OCI-LY1 (cell line): ENCODE results near the gene POLE.

Experiments
- H2AFZ ChIP-seq: fragments of 200-600 bp; sonication (generic), shearing (Covaris generic); 2 replicates; pipeline ENCODE4 v1.6.0; 2014; ENCODE audit warnings: antibody characterized with exemption, mild to moderate bottlenecking, low read length
- H3F3A ChIP-seq: fragments of 200-600 bp; sonication (generic), shearing (Covaris generic); 2 replicates; pipeline ENCODE4 v1.6.0; 2014; ENCODE audit warnings: mild to moderate bottlenecking, antibody characterized with exemption, low read length, moderate library complexity; ENCODE audit not compliant: insufficient read depth
- H3K27ac ChIP-seq: fragments of 200-600 bp; sonication (generic); 2 replicates; pipeline ENCODE4 v1.5.1; 2014; ENCODE audit warnings: low read length, mixed run types, mild to moderate bottlenecking, low read depth; ENCODE audit not compliant: poor library complexity, severe bottlenecking
- H3K27me3 ChIP-seq: fragments of 200-600 bp; sonication (generic); 2 replicates; pipeline ENCODE4 v1.6.0; 2014; ENCODE audit warnings: antibody characterized with exemption, mild to moderate bottlenecking, low read length, moderate library complexity; ENCODE audit not compliant: insufficient read depth
- H3K36me3 ChIP-seq: fragments of 200-600 bp; sonication (generic); 2 replicates; pipeline ENCODE4 v1.6.1; 2014; ENCODE audit warnings: mild to moderate bottlenecking, antibody characterized with exemption, low read length, moderate library complexity, mixed read lengths; ENCODE audit not compliant: insufficient read depth
- H3K4me1 ChIP-seq: fragments of 200-600 bp; sonication (generic); 2 replicates; pipeline ENCODE4 v1.5.1; 2014; ENCODE audit warnings: mild to moderate bottlenecking, low read length, moderate library complexity; ENCODE audit not compliant: insufficient read depth, severe bottlenecking
- H3K4me2 ChIP-seq: fragments of 200-600 bp; sonication (generic), shearing (Covaris generic); 2 replicates; pipeline ENCODE4 v1.6.1; 2014; ENCODE audit warnings: low read length
- H3K4me3 ChIP-seq: fragments of 200-600 bp; sonication (generic); 2 replicates; pipeline ENCODE4 v1.5.1; 2014; ENCODE audit warnings: low read length, low read depth, mild to moderate bottlenecking, mixed read lengths; ENCODE audit not compliant: poor library complexity, severe bottlenecking
- H3K79me2 ChIP-seq: fragments of 200-600 bp; shearing (Covaris generic); 2 replicates; pipeline ENCODE4 v1.6.1; 2016; ENCODE audit warnings: mixed run types, low read length, mixed read lengths; ENCODE audit not compliant: insufficient read depth
- H3K9ac ChIP-seq: fragments of 200-600 bp; sonication (generic), shearing (Covaris generic); 2 replicates; pipeline ENCODE4 v1.6.1; 2014; ENCODE audit warnings: mild to moderate bottlenecking, low read length, mixed read lengths
- H3K9me2 ChIP-seq: fragments of 200-600 bp; sonication (generic), shearing (Covaris generic); 2 replicates; pipeline ENCODE4 v1.6.1; 2014; ENCODE audit warnings: low read depth, mild to moderate bottlenecking, low read length, mixed read lengths
- H3K9me3 ChIP-seq: fragments of 200-600 bp; shearing (Covaris generic); 2 replicates; pipeline ENCODE4 v1.6.1; 2014; ENCODE audit warnings: low read length, mixed read lengths
- H4K20me1 ChIP-seq: fragments of 200-600 bp; sonication (generic), shearing (Covaris generic); 2 replicates; pipeline ENCODE4 v1.6.0; 2016; ENCODE audit warnings: mild to moderate bottlenecking, low read length; ENCODE audit not compliant: insufficient read depth
- EZH2 ChIP-seq: fragments of 200-600 bp; sonication (generic), shearing (Covaris generic); IDR thresholded peaks from 2 replicates; pipeline ENCODE4 v1.8.0; 2017; ENCODE audit warnings: borderline replicate concordance, mixed run types, mild to moderate bottlenecking, antibody characterized with exemption, low read length, moderate library complexity, mixed read lengths
- TF ChIP-seq, protein P1 (sequence below): fragments of 200-600 bp; sonication (generic), shearing (Covaris generic); IDR thresholded peaks from 2 replicates; pipeline ENCODE4 v1.5.1; 2017; ENCODE audit warnings: mild to moderate bottlenecking, antibody characterized with exemption, low read length, moderate library complexity, mixed read lengths

Gene POLE

DNA sequence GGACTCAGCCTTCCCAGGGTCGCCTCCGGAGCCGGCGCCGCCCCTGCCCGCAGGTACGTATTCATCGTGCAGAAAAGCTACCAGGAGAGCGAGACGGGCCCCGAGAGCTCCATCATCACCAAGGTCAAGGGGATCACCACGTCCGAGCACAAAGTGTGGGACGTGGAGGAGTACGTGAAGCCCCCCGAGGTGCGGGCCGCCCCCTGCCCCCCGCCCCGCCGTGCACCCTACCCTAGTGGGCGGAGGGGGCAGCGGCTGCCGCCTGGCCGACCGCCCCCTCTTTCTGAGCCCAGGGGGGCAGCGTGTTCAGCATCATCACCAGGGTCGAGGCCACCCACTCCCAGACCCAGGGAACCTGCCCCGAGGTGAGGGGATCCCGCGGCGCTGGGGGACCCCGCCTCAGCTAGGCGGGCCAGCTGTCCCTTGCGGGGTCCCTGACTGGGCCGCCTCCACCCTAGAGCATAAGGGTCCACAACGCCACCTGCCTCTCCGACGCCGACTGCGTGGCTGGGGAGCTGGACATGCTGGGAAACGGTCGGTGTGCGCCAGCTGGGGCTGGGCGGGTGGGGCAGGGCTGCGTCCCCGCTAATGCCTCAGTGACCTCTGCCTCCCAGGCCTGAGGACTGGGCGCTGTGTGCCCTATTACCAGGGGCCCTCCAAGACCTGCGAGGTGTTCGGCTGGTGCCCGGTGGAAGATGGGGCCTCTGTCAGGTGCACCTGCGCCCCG lies 67.6 kb downstream of the POLE start:
- Histone ChIP-seq H3K4me3 (no peak overlapping the region), H3K36me3 (peaks cover 12% of the 10 kb centered on the region), H3K27ac (no peak overlapping the region), H3K79me2 (no peaks in the 10 kb centered on the region), H4K20me1 (no peaks in the 10 kb centered on the region), H3K9me2 (no peaks in the 10 kb centered on the region), H2AFZ (no peak overlapping the region), H3K27me3 (no peaks in the 10 kb centered on the region), H3F3A (no peaks in the 10 kb centered on the region), H3K4me1 (no peaks in the 10 kb centered on the region), H3K9me3 (0 out of 2 replicates have a peak, but pooled peaks cover 3% of the 10 kb centered on the region), H3K4me2 (no peak overlapping the region), H3K9ac (no peak overlapping the region)
- TF ChIP-seq, protein P1, sequence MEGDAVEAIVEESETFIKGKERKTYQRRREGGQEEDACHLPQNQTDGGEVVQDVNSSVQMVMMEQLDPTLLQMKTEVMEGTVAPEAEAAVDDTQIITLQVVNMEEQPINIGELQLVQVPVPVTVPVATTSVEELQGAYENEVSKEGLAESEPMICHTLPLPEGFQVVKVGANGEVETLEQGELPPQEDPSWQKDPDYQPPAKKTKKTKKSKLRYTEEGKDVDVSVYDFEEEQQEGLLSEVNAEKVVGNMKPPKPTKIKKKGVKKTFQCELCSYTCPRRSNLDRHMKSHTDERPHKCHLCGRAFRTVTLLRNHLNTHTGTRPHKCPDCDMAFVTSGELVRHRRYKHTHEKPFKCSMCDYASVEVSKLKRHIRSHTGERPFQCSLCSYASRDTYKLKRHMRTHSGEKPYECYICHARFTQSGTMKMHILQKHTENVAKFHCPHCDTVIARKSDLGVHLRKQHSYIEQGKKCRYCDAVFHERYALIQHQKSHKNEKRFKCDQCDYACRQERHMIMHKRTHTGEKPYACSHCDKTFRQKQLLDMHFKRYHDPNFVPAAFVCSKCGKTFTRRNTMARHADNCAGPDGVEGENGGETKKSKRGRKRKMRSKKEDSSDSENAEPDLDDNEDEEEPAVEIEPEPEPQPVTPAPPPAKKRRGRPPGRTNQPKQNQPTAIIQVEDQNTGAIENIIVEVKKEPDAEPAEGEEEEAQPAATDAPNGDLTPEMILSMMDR: no peak
- no peak for TF ChIP-seq EZH2

DNA sequence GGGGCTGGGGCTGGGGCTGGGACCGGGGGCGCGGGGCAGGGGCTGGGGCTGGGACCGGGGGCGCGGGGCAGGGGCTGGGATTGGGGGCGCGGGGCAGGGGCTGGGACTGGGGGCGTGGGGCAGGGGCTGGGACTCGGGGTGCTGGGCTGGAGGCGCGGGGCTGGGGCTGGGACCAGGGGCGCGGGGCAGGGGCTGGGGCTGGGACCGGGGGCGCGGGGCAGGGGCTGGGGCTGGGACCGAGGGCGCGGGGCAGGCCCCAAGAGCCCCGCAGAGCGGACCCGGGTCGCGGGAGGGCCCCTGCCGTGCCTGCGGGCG lies 68.1 kb downstream of the POLE start:
- Histone ChIP-seq H3K9ac (no peak overlapping the region), H3K9me2 (no peaks in the 10 kb centered on the region), H3K36me3 (peaks cover 7% of the 10 kb centered on the region; the same call in 1 of the 2 replicates), H3K9me3 (0 out of 2 replicates have a peak, but pooled peaks cover 3% of the 10 kb centered on the region), H3F3A (no peaks in the 10 kb centered on the region), H3K4me1 (no peaks in the 10 kb centered on the region), H3K79me2 (no peaks in the 10 kb centered on the region), H4K20me1 (no peaks in the 10 kb centered on the region), H3K4me2 (no peak overlapping the region), H3K4me3 (no peak overlapping the region), H3K27me3 (no peaks in the 10 kb centered on the region), H2AFZ (no peak overlapping the region), H3K27ac (no peak overlapping the region)
- TF ChIP-seq, protein P1: no peak
- no peak for TF ChIP-seq EZH2

DNA sequence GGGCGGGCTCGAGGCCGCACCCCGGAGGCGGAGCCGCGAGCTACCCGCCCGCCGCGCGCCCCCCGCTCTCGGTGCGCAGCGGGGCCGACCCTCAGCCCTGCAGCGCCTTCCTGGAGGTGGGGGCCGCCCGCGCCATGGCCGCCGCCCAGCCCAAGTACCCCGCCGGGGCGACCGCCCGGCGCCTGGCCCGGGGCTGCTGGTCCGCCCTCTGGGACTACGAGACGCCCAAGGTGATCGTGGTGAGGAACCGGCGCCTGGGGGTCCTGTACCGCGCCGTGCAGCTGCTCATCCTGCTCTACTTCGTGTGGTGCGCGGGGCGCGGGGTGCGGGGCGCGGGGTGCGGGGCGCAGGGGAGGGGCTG lies 68.5 kb downstream of the POLE start, which contains the start of gene P2RX2:
Gene P2RX2 (plus strand): TSS at position 94 of the 361 bp plus-strand sequence. CDS start 41 bp downstream, at position 135.
- Histone ChIP-seq H3K79me2 (no peaks in the 10 kb centered on the region), H3K4me1 (no peaks in the 10 kb centered on the region), H3K4me3 (no peak within 1 kb of the TSS), H3K9me3 (0 out of 2 replicates have a peak, but pooled peaks cover 3% of the 10 kb centered on the region), H4K20me1 (no peaks in the 10 kb centered on the region), H3K9me2 (no peaks in the 10 kb centered on the region), H3K27ac (no peak within 1 kb of the TSS), H3F3A (no peaks in the 10 kb centered on the region), H2AFZ (no peak within 1 kb of the TSS), H3K36me3 (peaks cover 3% of the 10 kb centered on the region; the same call in 1 of the 2 replicates), H3K27me3 (no peaks in the 10 kb centered on the region), H3K9ac (no peak within 1 kb of the TSS), H3K4me2 (no peak within 1 kb of the TSS)
- TF ChIP-seq EZH2: no peak
- TF ChIP-seq, protein P1: no peak
